EL (cell line): ENCODE data around the gene AKT3.
"Not testable (repeated sequence)": the region's sequence is repeated elsewhere in the genome, so short reads cannot be mapped to it uniquely, and the experiment has no call there.

Experiments used
- DNase-seq: peaks from one replicate; pipeline ENCODE4 v3.0.0-alpha.2; 2016

Gene AKT3

GRCh38 chr1:243837907-243838535 is 12.0 kb downstream of the AKT3 start:
- no peak for DNase-seq

GRCh38 chr1:243834130-243834529 is 15.9 kb downstream of the AKT3 start:
- DNase-seq: no peak

- no peak for DNase-seq
Observed at GRCh38 chr1:243831463-243831862, 18.6 kb downstream of the AKT3 start.

GRCh38 chr1:243827206-243827605 is 22.8 kb downstream of the AKT3 start:
- no peak for DNase-seq

GRCh38 chr1:243824907-243825306 is 25.1 kb downstream of the AKT3 start:
- DNase-seq: not testable (repeated sequence)

GRCh38 chr1:243821177-243821680 is 28.8 kb downstream of the AKT3 start:
- no peak for DNase-seq

GRCh38 chr1:243819438-243819839 is 30.6 kb downstream of the AKT3 start:
- DNase-seq: no peak

- DNase-seq: no peak
Observed at GRCh38 chr1:243818978-243819377, 31.1 kb downstream of the AKT3 start.

- no peak for DNase-seq
Observed at GRCh38 chr1:243814718-243815117, 35.3 kb downstream of the AKT3 start.

- DNase-seq: not testable (repeated sequence)
Observed at GRCh38 chr1:243807346-243807745, 42.7 kb downstream of the AKT3 start.

GRCh38 chr1:243806310-243806709 is 43.7 kb downstream of the AKT3 start:
- DNase-seq: no peak

GRCh38 chr1:243802736-243803135 is 47.3 kb downstream of the AKT3 start:
- no peak for DNase-seq

GRCh38 chr1:243801378-243801777 is 48.7 kb downstream of the AKT3 start:
- no peak for DNase-seq

GRCh38 chr1:243799908-243800307 is 50.1 kb downstream of the AKT3 start:
- DNase-seq: peak; percentile 11

- peak; percentile 95 for DNase-seq
Observed at GRCh38 chr1:243798726-243799125, 51.3 kb downstream of the AKT3 start.

- no peak for DNase-seq
Observed at GRCh38 chr1:243796016-243796415, 54.0 kb downstream of the AKT3 start.

- no peak for DNase-seq
Observed at GRCh38 chr1:243793298-243793697, 56.7 kb downstream of the AKT3 start.

GRCh38 chr1:243792891-243793290 is 57.2 kb downstream of the AKT3 start:
- DNase-seq: no peak

- no peak for DNase-seq
Observed at GRCh38 chr1:243792401-243792800, 57.6 kb downstream of the AKT3 start.

- DNase-seq: no peak
Observed at GRCh38 chr1:243791586-243792267, 58.3 kb downstream of the AKT3 start.

- no peak for DNase-seq
Observed at GRCh38 chr1:243790404-243790803, 59.6 kb downstream of the AKT3 start.

GRCh38 chr1:243786531-243786930 is 63.5 kb downstream of the AKT3 start:
- no peak for DNase-seq

- no peak for DNase-seq
Observed at GRCh38 chr1:243784506-243784905, 65.5 kb downstream of the AKT3 start.

- no peak for DNase-seq
Observed at GRCh38 chr1:243783714-243784113, 66.3 kb downstream of the AKT3 start.
